Stromal cell of bone marrow (primary cell): Measurements from ENCODE around the gene CAPN15.
"Not testable (repeated sequence)": the region's sequence is repeated elsewhere in the genome, so short reads cannot be mapped to it uniquely, and the experiment has no call there.

Source experiments
- DNase-seq: peaks from one replicate; pipeline ENCODE4 v3.0.0-alpha.2; 2012; ENCODE audit warnings: low read depth

The CAPN15 gene

DNA sequence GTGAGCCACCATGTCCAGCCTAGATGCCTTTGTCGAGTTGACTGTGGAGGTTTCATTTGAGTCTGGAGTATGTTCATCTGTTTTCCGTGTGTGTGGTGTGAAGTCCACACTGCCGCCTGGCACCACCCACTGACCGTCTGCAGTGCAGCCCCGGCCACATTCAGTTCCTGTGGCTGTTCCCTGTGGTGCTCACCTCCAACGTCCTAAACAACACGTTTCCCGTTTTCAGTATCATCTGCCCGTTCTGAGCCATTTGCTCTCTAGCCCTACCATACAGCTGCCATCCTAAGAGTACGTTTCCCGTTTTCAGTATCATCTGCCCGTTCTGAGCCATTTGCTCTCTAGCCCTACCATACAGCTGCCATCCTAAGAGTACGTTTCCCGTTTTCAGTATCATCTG is 20.0 kb upstream of the CAPN15 start:
- not testable (repeated sequence) for DNase-seq

DNA sequence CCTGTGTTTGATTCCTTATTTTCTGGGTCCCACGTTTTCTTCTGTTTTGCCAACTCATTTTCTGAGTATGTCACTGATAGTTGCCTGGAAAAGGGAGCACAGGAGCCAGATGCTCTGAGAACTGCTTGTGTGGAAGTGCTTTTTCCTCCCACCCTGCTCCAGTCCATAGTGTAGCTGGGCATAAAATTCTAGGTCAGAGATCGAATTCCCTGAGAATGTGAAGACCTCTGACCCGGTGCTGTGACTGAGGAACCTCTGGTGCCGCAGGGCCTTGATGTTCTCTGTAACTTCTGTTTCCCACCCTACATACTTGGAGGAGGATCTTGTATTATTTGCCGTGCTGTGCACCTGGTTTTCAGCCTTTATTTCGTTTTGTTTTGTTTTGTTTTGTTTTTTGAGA is 19.5 kb upstream of the CAPN15 start:
- no peak for DNase-seq

DNA sequence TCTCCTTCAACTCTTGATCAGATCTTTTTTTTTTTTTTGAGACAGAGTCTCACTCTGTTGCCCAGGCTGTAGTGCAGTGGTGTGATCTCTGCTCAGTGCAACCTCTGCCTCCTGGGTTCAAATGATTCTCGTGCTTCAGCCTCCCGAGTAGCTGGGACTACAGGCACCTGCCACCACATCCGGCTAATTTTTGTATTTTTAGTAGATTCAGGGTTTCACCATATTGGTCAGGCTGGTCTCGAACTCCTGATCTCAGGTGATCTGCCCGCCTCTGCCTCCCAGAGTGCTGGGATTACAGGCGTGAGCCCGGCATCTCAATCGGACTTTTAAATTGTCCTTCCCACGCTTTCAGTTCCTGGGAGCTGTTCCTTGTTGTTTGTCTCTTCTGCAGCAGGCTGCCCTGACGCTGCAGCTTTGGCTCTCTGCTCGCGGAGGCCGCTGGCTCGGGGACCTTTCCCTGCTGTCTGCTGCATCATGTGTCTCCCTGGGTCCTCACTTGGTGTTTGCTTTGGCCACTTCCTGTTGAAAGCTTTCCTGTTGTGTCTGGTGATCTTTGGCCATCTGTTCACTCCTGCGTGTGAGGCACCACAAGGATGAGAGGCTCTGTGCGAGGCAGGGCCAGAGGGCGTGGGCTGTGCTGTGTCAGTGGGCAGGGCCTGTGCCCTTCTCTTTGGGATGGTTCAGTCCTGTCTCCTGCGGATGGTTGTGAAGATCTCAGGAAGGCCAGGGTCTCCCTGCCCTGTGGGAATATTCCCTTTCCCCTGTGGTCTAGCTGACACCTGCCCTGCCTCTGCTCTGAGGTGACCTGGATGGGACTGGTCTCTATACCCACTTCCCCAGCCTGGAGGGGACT is 18.4 kb upstream of the CAPN15 start:
- DNase-seq: no peak

DNA sequence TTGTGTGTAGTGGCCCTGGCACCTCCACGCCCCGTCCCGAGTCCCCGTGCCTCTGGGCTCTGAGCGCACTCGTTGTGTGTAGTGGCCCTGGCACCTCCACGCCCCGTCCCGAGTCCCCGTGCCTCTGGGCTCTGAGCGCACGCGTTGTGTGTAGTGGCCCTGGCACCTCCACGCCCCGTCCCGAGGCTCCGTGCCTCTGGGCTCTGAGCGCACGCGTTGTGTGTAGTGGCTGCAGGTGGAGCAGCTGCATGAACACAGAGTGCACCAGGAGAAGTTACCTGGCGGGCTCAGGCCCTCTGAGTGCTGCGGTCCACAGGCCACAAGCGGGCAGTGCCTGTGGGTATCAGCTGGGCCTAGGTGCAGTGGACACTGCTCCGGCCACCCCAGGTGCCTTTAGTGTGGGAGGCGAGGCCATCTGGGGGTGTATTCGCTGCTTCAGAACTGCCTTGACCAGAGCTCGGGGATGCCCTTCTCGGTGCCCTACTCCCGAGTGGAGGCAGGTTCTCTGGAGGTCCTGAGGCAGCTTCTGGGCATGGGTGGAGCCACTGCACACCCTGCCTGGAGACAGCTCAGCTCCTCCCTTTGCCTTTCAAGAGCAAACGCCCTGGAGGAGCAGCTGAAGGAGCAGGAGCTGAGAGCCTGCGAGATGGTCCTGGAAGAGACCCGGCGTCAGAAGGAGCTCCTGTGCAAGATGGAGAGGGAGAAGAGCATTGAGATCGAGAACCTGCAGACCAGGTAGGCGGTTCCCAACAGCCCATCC is 17.3 kb upstream of the CAPN15 start:
- no peak for DNase-seq

DNA sequence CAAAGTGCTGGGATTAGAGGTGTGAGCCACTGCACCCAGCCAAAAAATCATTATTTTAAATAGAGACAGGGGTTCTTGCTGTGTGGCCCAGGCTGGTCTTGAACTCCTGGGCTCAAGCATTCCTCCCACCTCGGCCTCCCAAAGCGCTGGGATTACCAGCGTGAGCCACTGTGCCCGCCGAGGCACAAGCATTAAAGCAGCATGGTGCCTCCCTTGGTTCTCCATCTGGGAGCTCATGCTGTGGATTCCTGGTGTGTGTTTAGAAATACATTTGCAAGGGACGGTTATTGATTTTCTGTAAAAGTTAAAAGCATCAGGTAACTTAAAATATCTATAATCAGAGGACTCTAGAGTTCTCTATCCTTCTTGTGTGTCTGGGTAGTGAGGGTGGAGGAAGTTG is 14.7 kb upstream of the CAPN15 start:
- DNase-seq: no peak

DNA sequence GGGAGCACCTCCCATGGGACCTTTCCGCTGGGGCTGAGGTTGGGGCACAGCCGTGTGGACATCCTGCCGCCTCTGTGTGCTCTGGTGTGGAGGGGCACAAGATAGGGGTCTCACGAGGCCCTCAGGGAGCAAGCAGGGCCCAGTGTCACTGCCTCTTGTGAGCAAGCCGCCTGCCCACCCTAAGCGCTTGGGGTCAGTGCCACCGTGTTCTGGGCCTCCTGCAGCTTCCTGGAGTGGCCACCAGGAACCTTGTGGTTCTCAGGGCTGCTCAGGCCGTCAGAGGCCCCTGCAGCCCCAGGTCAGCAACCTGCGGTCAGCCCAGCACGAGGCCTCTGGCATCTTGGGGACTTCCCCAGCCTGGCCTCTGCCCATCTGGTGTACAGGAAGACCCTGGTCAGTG is 13.6 kb upstream of the CAPN15 start:
- DNase-seq: no peak

DNA sequence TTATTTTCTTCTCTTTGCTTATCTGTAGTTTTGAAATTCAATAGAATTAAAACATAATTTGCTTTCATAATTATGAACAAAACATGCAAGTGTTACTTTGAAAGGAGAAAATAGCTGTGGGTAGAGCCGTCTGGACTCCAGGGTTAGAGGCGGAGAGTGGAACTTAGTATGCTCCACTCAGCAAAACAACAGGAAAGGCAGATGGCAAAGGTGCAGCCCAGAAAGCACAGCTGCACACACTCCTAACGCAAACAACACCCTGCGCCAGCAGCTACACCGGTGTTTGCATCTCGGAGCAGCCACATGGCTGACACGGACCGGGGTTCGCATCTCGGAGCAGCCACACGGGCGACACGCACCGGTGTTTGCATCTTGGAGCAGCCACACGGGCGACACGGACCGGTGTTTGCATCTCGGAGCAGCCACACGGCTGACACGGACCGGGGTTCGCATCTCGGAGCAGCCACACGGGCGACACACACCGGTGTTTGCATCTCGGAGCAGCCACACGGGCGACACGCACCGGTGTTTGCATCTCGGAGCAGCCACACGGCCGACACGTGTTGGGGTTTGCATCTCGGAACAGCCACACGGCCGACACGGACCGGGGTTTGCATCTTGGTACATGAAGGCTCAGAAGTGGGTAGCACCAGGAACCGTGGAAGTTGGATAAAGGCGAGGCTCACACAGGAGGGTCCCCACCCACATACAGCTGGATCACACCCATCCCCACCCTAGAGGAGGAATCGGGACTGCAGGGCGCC is 12.2 kb upstream of the CAPN15 start:
- no peak for DNase-seq

DNA sequence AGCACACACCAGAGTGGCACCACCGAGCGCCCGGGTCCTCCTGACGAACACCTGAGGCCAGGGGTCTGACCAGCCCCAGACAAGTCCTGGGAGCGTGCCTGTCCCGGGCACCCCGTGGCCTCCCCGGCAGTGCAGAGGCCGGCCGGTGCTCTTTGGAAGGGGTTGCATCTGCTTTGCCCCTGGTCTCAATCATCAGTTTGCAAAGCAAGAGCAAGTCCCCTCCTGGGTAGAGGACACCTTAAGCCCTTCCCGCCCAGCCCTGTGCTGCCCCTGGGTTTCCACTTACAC is 11.6 kb upstream of the CAPN15 start:
- DNase-seq: no peak

DNA sequence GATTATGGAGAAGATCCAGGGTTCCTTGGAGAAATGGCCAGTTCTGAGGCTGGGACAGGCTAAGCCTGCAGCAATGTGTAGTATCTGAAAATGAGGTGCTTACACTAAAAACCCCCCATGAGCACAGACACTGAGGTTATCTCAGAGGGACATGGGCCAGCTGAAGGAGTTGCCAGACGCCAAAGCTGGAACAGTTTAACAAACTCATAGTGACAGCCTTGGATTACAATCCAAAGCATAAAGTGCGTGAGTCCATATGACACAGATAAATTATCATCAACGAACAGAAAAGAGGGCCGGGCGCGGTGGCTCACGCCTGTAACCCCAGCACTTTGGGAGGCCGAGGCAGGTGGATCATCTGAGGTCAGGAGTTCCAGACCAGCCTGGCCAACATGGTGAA is 11.2 kb upstream of the CAPN15 start:
- DNase-seq: no peak

DNA sequence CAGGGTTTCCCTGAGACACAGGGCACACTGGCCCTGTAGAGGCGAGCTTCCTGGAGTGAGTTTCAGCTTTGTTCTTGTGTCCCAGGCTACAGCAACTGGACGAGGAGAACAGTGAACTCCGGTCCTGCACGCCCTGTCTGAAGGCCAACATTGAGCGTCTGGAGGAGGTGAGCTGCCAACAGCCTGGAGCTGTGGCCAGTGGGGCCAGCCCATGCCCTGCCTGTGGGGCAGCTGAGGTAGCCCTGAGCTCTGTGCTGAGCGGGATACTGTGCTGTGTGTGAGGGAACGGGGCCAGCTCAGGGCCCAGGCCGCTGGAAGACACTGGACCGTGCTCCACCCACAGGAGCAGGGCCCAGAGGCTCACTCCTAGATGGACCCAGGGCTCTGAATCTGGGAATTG is 8.7 kb upstream of the CAPN15 start:
- DNase-seq: no peak

DNA sequence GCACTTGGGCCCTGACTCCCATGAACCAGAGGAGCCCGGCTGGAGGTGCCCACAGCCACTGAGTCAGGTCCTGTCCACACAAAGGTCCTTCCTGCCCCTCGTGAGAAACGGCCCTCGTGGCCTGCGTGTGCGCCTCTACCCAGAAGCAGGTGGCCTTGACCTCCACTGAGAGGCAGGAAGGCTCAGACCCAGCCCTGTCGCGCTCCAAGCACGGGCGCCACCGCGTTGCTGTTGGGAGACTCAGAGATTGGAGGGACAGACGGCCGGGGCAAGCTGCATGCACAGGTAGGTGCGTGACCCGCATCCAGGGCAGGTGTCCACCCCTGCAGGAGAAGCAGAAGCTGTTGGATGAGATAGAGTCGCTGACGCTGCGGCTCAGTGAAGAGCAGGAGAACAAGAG is 8.1 kb upstream of the CAPN15 start:
- DNase-seq: no peak

DNA sequence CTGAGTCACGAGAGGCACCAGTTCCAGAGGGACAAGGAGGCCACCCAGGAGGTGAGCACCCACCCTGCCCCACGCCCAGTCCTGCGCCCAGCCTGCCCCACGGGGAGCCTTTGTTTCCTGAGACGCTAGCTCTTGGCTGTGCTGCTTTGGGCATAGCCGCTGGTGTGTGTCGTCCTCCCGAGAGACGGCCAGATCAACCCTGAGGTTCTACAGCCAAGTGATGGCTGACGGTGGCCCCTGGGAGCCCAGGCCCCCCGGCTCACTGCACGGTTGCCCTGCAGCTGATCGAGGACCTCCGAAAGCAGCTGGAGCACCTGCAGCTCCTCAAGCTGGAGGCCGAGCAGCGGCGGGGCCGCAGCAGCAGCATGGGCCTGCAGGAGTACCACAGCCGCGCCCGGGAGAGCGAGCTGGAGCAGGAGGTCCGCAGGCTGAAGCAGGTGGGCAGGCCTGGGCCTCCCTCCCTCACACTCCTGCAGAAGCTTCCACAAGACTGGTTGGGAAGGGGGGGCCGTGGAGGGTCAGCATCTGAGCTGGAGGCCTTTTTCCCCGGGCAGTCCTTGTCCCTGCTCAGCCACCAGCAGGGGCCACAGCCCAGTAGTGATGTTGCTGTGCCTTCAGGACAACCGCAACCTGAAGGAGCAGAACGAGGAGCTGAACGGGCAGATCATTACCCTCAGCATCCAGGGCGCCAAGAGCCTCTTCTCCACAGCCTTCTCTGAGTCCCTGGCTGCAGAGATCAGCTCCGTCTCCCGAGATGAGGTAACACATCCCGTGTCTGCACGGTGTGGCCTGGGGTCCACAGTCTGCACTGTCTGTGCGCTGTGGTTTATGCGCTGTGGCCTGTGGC is 7.4 kb upstream of the CAPN15 start:
- no peak for DNase-seq

DNA sequence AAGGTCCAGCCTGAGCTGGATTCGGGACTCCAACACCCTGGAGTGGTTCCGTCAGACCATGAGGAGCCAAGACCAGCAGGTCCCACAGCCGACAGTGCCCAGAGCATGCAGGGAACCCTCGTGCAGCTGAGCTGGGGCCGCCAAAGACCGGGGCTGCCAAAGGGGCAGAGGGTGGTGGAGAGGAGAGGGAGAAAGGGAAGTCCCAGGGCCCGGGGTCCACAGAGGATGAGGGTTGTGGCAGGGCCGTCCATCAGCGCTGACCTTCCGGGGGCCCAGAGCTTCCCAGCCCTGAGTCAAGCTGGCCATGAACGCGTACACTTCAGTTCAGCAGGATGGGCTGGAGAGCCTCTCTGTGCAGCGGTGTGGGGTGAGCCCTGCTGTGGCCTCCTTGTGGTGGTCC is 6.7 kb upstream of the CAPN15 start:
- DNase-seq: no peak

DNA sequence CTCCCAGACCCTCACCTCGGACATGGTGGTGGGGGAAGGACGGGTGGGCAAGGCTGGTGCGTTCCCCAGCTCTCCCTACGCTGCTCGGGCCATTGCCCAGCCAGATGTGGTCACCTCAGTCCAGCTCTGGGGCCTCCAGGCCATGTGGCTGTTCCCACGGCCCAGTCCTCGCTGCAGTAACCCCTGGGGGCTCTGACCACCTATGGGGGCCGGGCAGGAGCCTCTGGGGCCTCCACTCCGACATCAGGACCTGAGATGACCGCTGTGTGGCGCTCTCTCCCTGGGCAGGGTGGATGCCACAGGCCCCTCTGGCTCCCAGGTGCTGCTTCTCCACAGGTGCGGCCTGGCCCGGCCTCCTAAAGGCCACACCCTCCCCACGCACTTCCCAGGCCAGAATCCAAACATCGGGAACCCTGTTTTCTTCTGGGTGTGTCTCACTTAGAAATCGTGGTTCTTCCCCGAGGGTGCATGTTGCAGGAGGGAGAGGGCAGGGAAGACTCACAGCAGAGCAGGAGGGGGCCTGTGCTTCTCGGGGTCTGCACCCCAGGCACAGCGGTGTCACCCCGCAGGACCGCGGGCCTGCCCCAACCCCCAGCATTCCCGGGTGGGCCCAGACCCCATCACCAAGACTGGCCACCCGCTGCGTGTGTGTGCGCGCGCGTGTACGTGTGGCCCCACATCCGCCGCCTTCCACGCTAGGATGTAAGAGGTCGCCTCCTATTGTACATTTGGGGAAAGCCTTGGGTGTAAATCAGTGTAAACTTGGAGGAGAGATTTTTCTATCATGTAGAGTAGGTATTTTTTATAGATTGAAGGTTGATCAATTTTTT is 5.9 kb upstream of the CAPN15 start:
- DNase-seq: no peak

DNA sequence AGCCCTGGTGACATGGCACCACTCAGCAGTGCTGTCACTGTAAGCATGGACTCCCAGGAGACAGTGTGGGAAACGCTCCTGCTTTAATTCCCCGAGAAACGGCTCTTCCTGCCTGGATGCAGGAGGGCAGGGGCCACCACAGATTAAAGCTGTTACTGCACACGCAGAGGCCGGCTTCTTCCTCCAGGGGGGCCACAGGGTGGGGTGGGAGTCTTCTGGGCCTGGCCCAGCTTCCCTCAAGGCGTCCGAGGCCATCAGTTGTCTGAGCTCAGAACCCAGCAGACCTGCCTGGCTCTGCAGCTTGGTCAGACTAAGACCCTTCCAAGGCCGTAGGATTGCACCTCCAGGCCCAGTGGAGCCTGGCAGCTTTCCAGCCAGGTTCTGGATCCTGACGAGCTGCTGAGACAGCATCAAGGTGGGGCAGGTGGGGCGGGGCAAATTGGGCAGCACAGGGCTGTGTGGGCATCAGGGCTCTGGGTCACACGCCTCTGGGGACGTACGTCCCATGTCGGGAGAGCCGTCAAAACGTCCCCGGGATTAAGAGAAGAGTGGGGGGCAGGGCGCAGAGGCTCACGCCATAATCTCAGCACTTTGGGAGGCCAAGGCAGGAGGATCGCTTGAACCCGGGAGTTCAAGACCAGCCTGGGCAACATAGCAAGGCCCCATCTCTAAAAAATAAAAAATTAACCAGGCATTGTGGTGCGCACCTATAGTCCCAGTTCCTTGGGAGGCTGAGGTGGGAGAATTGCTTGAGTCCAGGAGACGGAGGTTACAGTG is 5.0 kb upstream of the CAPN15 start:
- DNase-seq: no peak

DNA sequence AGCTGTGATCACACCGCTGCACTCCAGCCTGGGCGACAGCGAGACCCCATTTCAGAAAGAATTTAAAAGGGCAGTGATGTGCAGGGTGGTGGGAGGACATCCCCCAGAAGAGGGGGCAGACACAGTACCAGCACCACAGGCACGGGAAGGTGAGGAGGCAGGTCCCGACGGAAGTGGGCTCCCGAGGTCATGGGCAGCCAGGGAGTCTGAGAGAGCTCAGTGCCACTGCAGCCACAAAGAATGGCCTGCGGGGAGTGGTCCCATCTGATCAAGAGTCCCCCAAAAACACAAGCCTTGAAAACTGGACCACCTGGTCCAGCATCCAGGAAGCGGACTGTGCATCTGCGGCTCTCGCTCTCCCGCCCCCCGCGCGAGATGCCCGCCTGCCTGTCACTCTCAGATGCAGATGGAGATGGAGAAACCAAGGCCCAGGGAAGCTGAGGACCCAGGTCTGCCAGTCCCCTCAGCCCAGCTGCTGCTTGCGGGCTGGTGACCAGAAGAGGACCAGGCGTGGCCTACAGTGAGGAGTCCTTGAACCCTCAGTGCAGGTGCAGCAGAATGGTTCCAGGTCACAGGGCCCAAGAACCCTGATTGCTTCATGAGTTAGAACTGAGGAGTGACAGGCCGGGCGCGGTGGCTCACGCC is 4.3 kb upstream of the CAPN15 start:
- no peak for DNase-seq

DNA sequence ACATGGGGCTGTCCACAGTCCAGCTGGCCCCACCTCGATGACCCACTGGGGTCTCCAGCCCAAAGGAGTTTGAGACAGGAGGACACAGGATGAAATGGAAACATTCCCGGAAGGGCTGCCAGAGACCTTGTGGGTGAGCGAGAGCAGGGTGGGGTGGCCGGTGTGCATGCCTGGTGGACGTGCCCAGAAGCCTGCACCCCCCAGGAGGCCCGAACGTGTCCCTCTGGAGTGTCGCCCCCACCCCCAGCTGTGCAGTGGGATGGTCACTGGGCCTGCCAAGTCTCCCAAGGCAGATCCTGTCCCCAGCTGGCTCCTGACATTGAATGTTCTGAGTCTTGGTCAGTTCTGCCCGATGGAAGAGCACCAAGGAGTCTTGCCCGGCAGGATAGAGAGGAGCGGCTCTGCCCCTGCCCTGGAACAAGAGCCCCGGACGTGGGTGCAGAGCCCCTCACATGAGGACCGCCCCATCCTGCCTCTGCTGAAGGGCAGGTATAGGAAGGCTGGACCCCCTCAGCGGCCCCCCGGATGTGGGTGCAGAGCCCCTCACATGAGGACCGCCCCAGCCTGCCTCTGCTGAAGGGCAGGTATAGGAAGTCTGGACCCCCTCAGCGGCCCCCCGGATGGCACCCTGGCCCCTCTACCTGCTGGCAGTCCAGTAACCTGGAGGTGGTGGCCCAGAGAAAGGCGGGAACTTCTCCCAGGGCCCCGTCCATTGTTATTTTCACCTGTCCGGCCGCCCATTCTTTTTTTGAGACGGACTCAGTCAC is 3.1 kb upstream of the CAPN15 start:
- no peak for DNase-seq

DNA sequence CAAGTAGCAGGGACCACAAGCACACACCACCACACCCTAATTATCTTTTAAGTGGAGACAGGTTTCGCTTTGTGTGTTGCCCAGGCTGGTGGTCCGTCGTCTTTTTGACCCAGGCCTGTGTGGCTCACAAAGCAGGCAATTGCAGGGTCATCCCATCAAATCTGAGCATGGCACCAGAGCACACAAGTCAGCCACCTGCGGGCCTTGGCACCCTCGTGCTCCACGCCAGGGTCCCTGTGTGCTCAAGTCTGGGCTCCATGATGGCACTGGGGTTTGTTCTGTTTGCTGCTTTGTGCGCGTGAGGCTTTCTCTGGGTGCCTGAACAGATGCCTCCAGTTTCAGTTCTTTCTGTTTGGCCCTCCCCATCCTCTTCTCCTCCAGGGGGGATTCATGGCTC is 2.4 kb upstream of the CAPN15 start:
- no peak for DNase-seq

DNA sequence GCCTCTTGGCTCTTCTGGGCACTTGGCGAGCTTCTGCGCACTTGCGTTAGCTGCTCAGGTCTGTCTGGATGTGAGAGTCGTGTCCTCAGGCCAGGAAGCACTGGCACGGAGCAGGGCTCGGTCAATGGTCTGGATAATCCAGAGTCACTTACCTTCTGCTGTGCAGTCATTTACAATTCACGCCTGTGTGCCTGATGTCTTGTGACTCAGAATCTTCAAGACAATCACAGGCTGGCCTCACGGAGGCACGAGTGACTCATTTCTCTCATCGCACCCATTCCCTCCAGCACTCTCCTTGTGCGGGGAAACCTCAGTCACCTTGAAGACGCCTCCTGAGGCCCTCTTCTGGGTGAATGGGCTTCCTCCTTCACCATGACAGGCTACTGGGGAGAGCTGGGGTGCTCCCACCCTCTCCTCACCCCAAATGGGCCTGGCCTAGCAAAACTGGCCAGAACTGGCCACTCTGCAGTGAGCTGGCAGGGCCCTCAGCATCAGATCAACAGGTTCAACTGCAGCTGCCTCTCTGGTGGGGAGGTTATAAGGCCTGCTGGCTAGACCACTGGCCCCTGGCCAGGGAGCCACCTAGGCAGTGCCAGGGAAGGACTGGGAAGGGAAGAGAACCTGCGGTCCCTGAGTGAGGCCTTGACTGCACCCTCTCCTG is 1.9 kb upstream of the CAPN15 start:
- peak; percentile 62 for DNase-seq
